Activated naive CD8-positive, alpha-beta T cell treated with anti-CD3 and anti-CD28 coated beads, Interleukin-2, amount 50 U/mL, for 16 hours (primary cell): ENCODE results near the gene ACSBG1.
"Not testable (repeated sequence)": the region's sequence is repeated elsewhere in the genome, so short reads cannot be mapped to it uniquely, and the experiment has no call there.

Experiments used
- DNase-seq: peaks from one replicate; pipeline ENCODE4 v3.0.0-alpha.2; 2020; ENCODE audit warnings: low read depth, low spot score

ACSBG1 gene

DNA sequence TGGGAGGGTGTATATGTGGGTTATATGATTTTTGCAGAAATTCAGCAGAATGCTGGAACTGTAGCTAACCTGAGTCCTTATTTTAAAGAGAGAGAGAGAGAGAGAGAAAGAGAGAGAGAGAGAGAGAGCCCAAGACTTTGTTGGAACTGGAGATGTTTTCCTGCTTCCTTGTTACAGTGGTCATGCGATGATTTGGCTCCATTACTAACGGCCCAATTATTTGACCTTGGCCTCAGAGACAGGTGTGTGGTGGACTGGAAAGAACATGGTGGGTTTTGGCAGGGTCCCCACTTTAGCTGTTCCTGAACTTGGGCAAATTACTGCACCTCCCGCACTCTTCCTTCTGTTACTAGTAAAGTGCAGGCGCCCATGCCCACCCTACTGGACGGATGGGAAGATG, 14.8 kb upstream of the ACSBG1 start:
- DNase-seq = no peak

DNA sequence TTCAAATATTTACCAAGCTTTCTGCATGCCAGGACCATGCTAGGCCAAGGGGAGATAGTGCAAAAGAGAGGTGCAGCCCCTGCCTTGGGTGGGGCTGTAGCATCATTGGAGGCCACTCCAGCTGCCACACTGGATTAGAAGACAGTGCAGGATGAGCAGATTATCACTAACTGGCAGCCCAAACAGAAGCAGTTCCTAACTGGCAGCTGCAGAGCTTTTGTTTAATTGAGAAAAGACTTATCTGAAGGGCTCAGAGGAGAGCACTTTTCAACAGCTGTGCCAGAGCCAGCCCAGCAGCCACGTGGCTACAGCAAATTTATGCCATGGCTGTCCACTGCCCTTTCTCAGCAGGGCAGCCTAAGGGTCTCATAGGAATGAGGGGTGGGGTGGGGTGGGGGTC, 13.5 kb upstream of the ACSBG1 start:
- DNase-seq = no peak

DNA sequence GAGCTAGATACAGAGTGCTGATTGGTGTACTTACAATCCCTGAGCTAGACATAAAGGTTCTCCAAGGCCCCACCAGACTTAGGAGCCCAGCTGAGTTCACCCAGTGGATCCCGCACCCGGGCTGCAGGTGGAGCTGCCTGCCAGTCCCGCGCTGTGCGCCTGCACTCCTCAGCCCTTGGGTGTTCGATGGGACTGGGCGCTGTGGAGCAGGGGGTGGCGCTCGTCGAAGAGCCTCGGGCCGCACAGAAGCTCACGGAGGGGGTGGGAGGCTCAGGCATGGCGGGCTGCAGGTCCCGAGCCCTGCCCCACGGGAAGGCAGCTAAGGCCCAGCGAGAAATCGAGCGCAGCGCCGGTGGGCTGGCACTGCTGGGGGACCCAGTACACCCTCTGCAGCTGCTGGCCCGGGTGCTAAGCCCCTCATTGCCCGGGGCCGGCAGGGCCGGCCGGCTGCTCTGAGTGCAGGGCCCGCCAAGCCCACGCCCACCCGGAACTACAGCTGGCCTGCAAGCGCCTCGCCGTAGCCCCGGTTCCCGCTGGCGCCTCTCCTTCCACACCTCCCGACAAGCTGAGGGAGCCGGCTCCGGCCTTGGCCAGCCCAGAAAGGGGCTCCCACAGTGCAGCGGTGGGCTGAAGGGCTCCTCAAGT, 11.7 kb upstream of the ACSBG1 start:
- DNase-seq = not testable (repeated sequence)

DNA sequence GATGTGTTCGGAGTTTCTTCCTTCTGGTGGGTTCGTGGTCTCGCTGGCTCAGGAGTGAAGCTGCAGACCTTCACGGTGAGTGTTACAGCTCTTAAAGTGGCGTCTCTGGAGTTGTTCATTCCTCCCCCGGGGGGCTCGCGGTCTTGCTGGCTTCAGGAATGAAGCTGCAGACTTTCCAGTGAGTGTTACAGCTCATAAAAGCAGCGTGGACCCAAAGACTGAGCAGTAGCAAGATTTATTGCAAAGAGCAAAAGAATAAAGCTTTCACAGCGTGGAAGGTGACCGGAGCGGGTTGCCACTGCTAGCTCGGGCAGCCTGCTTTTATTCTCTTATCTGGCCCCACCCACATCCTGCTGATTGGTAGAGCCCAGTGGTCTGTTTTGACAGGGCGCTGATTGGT, 11.0 kb upstream of the ACSBG1 start:
- DNase-seq = not testable (repeated sequence)

DNA sequence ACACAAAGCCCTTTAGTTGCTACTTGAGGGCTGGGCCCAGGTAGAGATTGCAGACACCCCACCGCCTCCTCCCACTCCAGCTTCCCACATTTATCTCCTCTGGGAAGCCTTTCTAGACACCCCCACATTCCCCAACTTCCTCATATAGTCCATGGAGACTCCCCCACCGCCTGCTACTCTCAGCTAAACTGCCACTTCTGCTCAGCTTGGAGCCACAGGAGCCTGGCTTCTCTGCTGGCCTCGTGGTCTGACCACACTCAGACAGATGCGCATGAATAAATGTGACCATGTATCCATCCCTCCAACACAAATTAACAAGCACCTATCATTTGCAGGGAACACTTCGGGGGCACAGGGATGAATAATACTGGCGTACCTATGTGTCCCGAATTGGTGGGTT, 10.5 kb upstream of the ACSBG1 start:
- DNase-seq = no peak

DNA sequence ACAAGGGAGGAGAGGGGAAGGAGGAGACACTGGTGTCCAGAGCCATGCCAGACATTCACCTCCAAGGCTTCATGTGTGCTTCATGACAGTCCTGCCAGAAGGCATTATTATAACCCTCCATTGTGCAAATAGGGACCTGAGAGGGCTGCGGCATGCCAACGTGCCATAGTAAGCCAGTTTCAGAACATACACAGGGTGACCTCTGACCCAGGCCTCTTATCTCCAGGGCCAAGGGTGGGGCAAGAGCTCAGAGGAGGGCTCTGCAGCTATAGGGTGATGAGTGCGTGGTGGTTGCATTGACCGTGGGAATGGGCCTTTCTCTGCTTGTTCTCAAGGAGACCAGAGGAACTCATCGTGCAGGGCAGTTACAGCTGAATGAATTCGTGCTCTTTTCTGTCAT, 9.7 kb upstream of the ACSBG1 start:
- no peak for DNase-seq

DNA sequence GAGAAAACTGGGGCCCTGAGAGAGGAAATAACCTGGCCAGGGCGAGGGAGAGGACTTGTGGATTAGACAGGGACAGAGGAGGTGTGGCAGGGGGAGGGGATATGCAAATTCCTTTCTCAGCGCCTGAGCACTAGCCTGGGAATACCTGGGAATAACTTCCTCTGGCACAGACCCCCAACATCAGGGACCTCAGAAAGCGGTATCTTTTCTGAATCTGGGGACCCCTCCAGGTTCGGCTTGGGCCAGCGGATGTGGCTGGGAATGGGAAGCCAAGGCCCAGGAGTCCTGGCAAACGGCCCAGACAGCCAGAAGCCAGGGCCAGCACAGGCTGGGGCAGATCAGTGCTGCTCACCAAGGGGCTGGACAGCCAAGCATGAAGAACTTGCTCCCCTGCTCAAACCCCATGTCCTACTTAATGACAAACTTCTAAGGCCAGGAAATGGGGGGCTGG, 9.2 kb upstream of the ACSBG1 start:
- no peak for DNase-seq

DNA sequence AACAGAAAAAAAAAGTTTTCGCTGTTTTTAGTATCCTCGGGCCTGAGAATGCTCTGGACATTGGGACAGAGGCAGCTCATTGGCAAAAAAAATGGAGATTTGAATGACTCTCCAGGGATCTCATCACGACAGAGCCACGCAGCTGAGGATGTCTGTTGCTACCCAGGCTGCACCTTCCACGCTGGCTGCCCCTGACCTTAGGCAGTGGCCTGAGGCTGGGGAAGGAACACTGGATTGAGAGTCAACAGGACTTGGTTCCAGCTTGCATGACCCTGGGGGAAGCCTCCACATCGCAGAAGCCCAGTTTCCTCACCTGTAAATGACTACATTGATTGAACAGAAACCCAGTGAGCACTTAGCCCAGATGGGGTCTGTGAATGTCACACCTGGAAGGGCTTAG, 8.7 kb upstream of the ACSBG1 start:
- no peak for DNase-seq

DNA sequence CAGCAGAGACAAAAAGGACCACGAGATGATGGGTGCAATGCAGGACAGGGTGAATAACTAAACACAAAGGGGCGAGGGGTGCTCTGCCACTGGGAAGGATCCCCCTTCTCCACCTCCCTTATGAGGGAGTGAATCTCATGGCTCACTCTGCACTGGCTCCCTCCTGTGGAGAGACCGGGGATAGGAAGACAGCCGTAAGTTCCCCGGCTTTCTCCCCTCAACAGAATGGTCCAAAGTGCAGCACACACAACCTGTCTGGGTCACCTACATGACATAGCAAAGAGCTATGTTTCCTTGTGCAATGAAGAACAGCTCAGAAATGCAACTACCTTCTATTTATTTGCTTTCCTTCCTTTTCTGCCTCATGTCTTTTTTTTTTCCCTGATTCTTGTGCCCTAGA, 7.8 kb upstream of the ACSBG1 start:
- DNase-seq = no peak

DNA sequence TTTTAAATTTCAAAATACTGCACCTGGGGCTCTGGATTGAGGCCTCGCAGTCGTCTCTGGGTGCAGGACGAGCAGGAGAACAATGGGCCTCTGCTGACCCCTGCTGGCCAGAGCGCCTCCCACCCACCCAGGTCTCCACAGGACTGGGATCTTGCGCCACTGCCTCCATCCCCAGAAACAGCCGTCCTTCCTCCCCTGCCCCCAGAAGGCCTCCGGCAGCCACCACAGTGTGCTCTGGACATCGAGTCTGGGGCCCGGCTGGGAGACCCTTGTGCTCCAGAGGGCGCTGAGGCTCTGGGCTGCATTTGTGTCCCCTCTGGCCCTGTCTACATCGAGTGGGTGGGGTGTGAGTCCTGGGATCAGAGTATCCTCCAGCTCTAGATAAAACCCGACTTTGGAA, 6.7 kb upstream of the ACSBG1 start:
- DNase-seq = peak; percentile 62

DNA sequence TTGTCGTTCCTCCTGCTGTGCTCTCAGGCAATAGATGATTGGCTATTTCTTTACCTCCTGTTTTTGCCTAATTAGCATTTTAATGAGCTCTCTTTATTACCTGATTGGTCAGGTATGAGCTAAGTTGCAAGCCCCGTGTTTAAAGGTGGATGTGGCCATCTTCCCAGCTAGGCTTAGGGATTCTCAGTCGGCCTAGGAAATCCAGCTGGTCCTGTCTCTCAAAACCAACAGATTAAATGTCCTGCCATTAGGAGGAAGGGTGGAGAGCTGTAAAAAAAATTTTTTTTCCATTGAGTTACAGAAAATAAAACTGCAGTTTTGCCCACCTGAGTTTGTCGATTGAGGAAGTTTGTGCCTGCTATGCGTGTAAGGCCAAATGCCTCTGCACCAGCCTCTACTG, 5.4 kb upstream of the ACSBG1 start:
- DNase-seq = no peak

DNA sequence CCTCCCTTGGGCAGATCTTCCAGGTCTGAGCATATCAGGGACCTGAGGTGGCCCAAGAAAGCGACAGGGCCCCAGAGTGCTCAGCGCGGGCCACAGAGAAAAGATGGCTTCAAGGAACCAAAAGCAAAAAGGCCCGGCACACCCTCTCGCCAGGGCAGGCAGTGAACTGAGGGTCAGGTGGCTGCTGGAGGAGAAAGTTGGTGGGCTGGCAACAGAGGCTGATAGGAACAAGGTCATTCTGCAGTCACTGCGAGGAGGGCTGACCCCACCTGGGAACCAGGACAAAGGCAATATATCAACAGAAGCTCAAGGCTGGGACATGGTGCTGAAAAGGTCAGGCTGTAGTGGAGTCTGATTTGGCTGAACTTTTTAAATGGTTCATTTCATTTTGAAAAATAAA, 2.8 kb upstream of the ACSBG1 start:
- DNase-seq = no peak

DNA sequence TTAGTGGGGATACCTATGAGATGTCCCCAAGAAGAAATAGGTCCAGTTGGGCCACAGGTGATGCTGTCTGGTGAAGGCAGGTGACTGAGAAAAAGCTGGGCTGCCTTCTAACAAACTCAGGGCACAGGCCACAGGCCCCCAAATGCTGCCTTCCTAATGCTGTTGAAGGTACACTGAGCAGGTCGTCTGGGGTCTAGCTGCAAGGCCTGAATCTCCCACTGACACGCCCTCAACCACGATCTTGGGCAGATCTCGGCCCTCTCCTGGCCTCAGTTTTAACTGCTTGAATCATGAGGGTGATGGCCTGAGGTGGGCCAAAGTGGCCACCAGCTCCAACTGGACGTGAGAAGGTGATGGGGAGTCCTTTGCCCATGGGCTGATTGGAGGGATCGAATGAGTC, 2.1 kb upstream of the ACSBG1 start:
- no peak for DNase-seq

DNA sequence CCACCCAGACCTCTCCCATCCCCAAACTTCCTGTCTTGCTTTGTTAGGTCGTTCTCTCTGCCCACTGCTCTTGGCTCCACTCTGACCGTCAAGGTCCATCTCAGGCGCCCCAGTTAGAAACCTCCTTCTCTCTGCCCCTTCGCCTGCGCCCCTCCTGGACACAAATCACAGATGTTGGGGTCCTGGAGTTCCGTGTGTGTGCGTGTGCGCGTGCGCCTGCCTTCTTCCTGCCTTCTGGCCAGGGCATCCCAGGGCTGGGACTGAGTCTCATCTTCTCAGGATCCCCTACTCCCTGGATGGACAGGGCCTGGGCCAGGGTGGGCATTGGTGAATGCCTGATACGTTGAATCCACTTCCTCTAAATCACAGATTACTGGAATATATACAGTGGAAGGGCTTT, 869 bp downstream of the ACSBG1 start:
- no peak for DNase-seq

DNA sequence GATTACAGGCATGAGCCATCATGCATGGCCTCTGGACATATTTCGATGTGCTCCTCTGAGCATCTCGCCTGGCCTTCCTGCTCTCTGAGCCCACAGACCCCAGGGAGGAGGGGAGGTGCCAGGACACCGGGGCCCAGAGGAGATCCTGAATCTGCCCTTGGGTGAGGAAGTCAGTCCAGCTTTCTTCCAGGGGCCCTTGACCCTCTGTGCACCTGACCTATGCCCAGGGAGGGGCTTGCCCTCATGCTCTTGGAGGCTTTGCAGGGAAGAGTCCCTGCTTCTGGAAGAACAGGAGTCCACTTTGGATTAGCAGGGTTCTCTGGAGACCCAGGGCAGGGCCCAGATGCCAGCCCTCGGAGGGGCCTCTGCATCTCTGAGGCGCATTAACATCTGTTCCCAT, 1.4 kb downstream of the ACSBG1 start:
- no peak for DNase-seq

DNA sequence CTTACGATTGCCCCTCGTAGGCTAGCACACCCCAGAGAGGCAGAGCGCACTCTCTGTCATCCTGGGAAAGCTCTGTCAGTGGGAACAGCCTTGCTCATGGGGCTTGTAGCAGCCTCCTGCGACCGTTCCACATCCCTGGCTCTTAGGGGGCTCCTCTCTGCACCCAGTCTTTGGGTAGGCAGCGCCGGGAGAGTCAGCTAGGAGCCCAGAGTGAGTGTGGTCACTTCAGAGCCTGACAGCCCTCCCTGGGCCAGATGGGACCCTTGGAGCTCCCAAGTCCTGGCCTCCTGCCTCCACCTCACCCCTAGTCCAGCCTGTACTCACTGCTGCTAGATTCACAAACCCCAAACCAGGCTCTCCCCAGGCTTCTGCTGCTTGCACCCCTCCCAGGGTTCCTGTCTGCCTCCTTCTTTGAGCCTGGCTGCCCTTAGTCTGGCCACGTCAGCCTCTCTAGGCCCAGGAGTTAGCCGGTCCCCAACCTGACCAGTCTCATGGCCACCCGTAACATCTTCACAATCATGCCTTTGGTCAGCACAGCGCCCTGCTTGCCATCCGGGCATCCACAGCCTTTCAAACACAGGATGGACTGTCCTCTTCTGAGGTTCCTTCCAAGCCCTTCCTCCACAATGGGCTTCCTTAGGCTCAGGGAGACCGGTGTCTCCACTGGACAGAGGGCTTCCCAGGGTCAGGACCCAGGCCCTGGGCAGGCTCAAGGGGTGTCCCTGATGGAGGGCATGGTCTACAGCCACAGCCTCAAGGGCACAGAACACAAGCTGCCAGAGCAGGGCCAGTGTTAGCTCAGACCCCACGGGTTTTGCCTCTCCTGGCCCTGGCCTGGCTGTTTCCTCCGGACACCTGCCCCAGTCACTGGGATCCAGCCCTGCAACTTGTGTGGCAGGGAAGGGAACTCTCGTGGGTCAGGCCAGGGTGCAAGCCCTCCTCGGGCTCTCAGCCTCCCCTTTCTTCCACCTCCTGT, 4.6 kb downstream of the ACSBG1 start:
- no peak for DNase-seq

DNA sequence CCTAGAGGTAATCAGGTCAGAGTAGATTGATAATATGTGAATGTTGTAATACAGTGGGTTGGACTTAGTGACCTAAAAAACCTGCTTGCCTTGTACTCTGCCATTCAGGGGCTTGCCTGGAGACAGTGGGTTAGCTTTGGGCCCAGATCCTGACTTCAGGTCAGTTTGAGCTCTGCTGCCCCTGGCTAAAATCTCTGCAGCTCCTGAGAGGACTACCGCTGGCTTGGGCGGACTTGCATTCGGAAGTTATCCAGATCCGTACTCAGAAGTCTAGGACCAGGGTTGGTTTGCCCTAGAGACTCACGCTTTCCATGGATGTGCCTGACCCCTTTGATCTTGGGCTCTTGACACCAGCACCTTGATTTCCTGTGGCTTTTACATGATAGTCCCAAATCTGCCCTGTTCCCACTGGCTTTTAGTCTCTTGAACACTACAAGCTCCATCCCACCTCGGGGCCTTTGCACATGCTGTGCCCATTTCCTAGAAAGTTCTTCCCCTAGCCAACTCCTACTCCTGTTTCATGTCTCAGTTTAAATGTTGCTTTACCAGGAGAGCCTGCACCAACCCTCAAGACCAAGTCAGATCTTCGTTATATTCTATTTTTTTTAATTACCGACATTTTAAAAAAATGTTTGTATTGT, 5.9 kb downstream of the ACSBG1 start:
- no peak for DNase-seq

DNA sequence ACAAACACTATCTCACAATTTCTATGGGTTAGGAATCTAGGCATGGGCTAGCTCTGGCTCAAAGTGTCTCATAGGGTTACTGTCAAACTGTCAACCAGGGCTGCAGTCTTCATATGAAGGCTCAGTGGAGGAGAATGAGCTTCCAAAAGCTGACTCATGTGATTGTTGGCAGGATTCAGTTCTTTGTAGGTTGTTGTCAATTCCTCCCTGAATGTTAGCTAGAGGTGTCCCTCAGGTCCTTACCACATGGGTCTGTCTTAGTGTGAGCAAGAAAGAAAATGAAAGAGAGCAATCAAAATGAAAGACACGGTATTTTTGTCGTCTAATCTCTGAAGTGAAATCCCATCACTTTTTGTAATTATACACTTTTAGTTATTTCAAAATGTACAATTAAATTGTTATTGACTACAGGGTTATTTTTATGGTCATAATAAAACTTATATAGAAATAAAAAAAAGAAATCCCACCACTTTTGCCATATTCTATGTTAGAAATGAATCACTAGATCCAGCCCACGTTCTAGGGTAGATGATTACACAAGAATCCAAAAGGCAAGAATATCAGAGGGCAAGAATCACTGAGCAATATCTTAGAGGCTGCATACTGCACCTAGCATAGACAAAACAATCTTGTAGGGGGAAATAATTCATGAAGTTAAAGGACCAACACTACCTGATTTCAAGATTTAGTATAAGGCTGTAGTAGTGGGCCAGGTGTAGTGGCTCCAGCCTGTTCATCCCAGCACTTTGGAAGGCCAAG, 8.4 kb downstream of the ACSBG1 start:
- DNase-seq = no peak

DNA sequence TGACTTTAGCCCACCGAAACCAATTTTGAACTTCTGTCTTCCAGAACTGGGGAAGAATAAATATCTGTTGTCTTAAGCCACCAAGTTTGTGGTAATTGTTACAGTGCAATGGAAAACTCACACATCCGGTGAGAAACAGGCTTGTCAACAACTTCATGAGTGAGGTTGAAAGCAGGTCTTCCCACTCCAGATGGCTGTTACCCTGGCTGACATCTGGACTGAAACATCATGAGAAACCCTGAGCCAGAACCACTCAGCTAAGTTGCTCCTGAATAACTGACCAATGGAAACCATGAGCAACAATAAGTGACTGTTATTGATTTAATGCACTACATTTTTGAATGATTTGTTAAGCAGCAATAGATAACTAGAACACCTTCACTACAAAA, 10.3 kb downstream of the ACSBG1 start:
- DNase-seq = no peak

DNA sequence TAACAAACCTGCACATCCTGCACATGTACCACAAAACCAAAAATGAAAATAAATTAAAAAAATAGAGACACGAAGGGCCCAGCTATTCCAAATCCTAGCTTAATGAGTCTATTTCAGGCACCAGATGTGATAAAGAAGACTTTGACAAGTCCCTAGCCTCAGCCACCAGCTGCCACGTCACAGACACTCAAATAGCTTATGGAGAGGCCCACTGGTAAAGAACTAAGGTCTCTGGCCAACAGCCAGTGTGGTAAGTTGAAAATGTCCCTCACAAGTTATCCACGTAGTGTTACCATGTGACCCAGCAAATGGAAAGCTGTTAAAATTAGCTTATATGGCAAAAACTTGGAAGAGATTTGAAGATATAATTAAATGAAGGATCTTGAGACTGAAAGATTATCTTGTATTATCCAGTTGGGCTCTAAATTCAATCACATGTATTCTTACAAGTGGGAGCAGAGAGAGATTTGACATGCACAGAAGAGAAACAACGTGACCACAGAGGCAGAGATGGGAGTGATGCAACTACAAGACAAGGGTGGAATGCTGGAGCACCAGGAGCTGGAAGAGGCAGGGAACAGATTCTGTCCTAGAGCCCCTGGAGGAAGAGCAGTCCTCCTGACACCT, 10.9 kb downstream of the ACSBG1 start:
- no peak for DNase-seq

DNA sequence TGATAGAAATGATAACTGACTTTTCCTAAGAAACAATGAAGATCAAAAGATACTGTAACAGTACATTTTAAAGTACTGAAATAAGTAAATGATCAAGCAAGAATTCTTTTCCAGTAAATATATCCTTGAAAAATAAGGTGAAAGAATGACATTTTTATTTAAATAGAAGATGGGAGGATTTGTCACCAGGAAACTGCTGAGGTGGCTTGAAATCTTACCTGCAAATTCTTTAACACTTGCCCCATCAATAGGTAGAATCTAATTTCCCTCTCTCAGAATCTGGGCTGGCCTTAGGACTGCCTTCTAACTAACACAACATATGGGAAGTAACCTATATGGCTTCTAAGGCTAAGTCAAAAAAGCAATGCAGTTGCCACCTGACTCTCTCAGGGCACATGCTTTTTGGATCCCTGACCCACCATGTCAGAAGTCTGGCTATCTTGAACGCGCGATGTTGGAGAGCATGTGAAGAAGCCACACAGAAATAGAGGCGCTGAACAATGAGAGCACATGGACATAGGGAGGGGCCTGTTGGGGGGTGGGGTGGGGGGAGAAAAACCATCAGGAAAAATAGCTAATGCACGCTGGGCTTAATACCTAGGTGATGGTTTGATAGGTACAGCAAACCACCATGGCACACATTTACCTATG, 11.5 kb downstream of the ACSBG1 start:
- no peak for DNase-seq
